Neural progenitor cell (in vitro differentiated cells): ENCODE results near the gene EXOC4. TPM values are rescaled to one million over a fixed set of nuclear protein-coding genes. Genes with fewer than 3 reads are reported as not detected.

Source experiments
- DNase-seq: peaks from one replicate; pipeline ENCODE4 v3.0.0-alpha.2; 2016; ENCODE audit warnings: low spot score
- H2AFZ ChIP-seq: fragments of 200-600 bp; sonication (generic); replicated peaks from 2 replicates; pipeline ENCODE4 v1.6.1; 2016; ENCODE audit warnings: antibody characterized with exemption
- H3F3A ChIP-seq: fragments of 200-600 bp; sonication (generic); 2 replicates; pipeline ENCODE4 v1.6.1; 2016; ENCODE audit warnings: antibody characterized with exemption, low read depth
- H3K27ac ChIP-seq: fragments of 200-600 bp; sonication (generic); 2 replicates; pipeline ENCODE4 v1.5.1; 2016; ENCODE audit warnings: mild to moderate bottlenecking
- H3K27me3 ChIP-seq: fragments of 200-600 bp; sonication (generic); 2 replicates; pipeline ENCODE4 v1.6.1; 2016; ENCODE audit warnings: mild to moderate bottlenecking, moderate library complexity
- H3K36me3 ChIP-seq: fragments of 200-600 bp; sonication (generic); 2 replicates; pipeline ENCODE4 v1.5.1; 2016
- H3K4me1 ChIP-seq: fragments of 200-600 bp; sonication (generic); 2 replicates; pipeline ENCODE4 v1.6.1; 2016; ENCODE audit warnings: mixed run types
- H3K4me2 ChIP-seq: fragments of 200-600 bp; sonication (generic); 2 replicates; pipeline ENCODE4 v1.6.1; 2016
- H3K4me3 ChIP-seq: fragments of 200-600 bp; sonication (generic); 2 replicates; pipeline ENCODE4 v1.5.1; 2016
- H3K79me2 ChIP-seq: fragments of 200-600 bp; sonication (generic); 2 replicates; pipeline ENCODE4 v1.6.1; 2016; ENCODE audit warnings: low read depth
- H3K9ac ChIP-seq: fragments of 200-600 bp; sonication (generic); 2 replicates; pipeline ENCODE4 v1.6.1; 2016
- H3K9me3 ChIP-seq: fragments of 200-600 bp; sonication (generic); 2 replicates; pipeline ENCODE4 v1.5.1; 2016; ENCODE audit warnings: low read depth
- H4K20me1 ChIP-seq: fragments of 200-600 bp; sonication (generic); 2 replicates; pipeline ENCODE4 v1.6.1; 2016; ENCODE audit warnings: low read depth
- H3K27ac Mint-ChIP-seq: 3 replicates; pipeline ENCODE4 v1.8.0; 2021; ENCODE audit warnings: mixed read lengths
- H3K27me3 Mint-ChIP-seq: 2 replicates; pipeline ENCODE4 v1.8.0; 2022; ENCODE audit warnings: low read depth, mild to moderate bottlenecking, inconsistent platforms, moderate library complexity, mixed read lengths; ENCODE audit not compliant: insufficient read depth
- H3K36me3 Mint-ChIP-seq: 3 replicates; pipeline ENCODE4 v1.8.0; 2021; ENCODE audit warnings: mixed read lengths
- H3K4me1 Mint-ChIP-seq: 3 replicates; pipeline ENCODE4 v1.8.0; 2021; ENCODE audit warnings: mixed read lengths
- H3K4me3 Mint-ChIP-seq: 3 replicates; pipeline ENCODE4 v1.8.0; 2021; ENCODE audit warnings: mild to moderate bottlenecking, moderate library complexity, mixed read lengths
- H3K9me3 Mint-ChIP-seq: 3 replicates; pipeline ENCODE4 v1.8.0; 2020; ENCODE audit warnings: mixed read lengths
- EZH2 ChIP-seq: fragments of 200-600 bp; sonication (generic); IDR thresholded peaks from 2 replicates; pipeline ENCODE4 v1.6.1; 2017; ENCODE audit warnings: antibody characterized with exemption, mild to moderate bottlenecking, moderate library complexity
- EZH2phosphoT487 ChIP-seq: fragments of 200-600 bp; sonication (generic); IDR thresholded peaks from 2 replicates; pipeline ENCODE4 v1.6.1; 2017; ENCODE audit warnings: antibody characterized with exemption
- total RNA-seq: library from RNA; depleted of rRNA; stranded (reverse); fragments of >200 nt; gene quantifications from 2 replicates; pipeline ENCODE4 v1.2.3, GENCODE V29; 2015; ENCODE audit warnings: low replicate concordance
- TF ChIP-seq, protein P1 (sequence below): fragments of 200-600 bp; sonication (generic); IDR thresholded peaks from 2 replicates; pipeline ENCODE4 v1.5.1; 2017; ENCODE audit warnings: antibody characterized with exemption, mild to moderate bottlenecking

Gene EXOC4
- total RNA-seq, 1 donor from 2014 or later = 129 TPM

DNA sequence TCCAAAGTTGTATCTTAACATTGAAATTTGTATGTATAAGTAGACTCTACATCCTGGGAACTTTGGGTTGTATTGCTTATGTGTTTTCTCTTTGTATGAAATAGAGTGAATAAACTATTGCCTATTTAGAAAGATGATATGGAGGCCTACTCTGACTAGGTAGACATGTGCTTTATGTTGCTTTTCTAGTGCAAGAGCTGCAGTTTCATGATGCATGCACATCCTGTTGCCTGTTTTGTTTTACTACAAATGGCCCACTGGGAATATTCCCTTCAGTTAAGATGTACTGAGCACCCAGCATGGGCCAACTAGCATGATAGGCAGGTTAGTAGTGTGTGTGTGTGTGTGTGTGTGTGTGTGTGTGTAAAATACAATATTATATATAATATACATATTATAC lies 592.1 kb downstream of the EXOC4 start:
- H3K27me3 Mint-ChIP-seq = no peaks in the 10 kb centered on the region
- TF ChIP-seq, protein P1, sequence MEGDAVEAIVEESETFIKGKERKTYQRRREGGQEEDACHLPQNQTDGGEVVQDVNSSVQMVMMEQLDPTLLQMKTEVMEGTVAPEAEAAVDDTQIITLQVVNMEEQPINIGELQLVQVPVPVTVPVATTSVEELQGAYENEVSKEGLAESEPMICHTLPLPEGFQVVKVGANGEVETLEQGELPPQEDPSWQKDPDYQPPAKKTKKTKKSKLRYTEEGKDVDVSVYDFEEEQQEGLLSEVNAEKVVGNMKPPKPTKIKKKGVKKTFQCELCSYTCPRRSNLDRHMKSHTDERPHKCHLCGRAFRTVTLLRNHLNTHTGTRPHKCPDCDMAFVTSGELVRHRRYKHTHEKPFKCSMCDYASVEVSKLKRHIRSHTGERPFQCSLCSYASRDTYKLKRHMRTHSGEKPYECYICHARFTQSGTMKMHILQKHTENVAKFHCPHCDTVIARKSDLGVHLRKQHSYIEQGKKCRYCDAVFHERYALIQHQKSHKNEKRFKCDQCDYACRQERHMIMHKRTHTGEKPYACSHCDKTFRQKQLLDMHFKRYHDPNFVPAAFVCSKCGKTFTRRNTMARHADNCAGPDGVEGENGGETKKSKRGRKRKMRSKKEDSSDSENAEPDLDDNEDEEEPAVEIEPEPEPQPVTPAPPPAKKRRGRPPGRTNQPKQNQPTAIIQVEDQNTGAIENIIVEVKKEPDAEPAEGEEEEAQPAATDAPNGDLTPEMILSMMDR = no peak
- TF ChIP-seq EZH2 (no peak), EZH2phosphoT487 (no peak)
- Histone ChIP-seq H3K4me2 (no peak overlapping the region), H3K4me1 (peaks cover 12% of the 10 kb centered on the region), H3K4me3 (no peak overlapping the region), H3K79me2 (no peaks in the 10 kb centered on the region), H3K27ac (no peak overlapping the region), H3K9me3 (no peaks in the 10 kb centered on the region), H3F3A (no peaks in the 10 kb centered on the region), H4K20me1 (no peaks in the 10 kb centered on the region), H2AFZ (no peak overlapping the region), H3K27me3 (no peaks in the 10 kb centered on the region), H3K36me3 (no peaks in the 10 kb centered on the region), H3K9ac (no peak overlapping the region)
- peaks cover 13% of the 10 kb centered on the region for H3K9me3 Mint-ChIP-seq
- peaks cover 17% of the 10 kb centered on the region for H3K4me1 Mint-ChIP-seq
- no peak overlapping the region for H3K4me3 Mint-ChIP-seq
- H3K36me3 Mint-ChIP-seq = peaks cover 3% of the 10 kb centered on the region
- DNase-seq = no peak
- no peak overlapping the region for H3K27ac Mint-ChIP-seq

GRCh38 chr7:133846203-133846945 lies 593.5 kb downstream of the EXOC4 start:
- no peaks in the 10 kb centered on the region for H3K9me3 ChIP-seq
- H3K4me2 ChIP-seq = no peak overlapping the region
- peaks cover 13% of the 10 kb centered on the region for H3K9me3 Mint-ChIP-seq
- peak; percentile 14 for DNase-seq
- H3K4me3 Mint-ChIP-seq = no peak overlapping the region
- H3K27me3 Mint-ChIP-seq = no peaks in the 10 kb centered on the region
- no peak overlapping the region for H2AFZ ChIP-seq
- H3K27me3 ChIP-seq = no peaks in the 10 kb centered on the region
- no peak overlapping the region for H3K27ac ChIP-seq
- peaks cover 3% of the 10 kb centered on the region for H3K36me3 Mint-ChIP-seq
- H3K4me1 ChIP-seq = peaks cover 12% of the 10 kb centered on the region
- TF ChIP-seq EZH2phosphoT487 (no peak), EZH2 (no peak)
- TF ChIP-seq, protein P1 = no peak
- no peak overlapping the region for H3K9ac ChIP-seq
- H3K4me3 ChIP-seq = no peak overlapping the region
- no peaks in the 10 kb centered on the region for H4K20me1 ChIP-seq
- H3K79me2 ChIP-seq = no peaks in the 10 kb centered on the region
- no peaks in the 10 kb centered on the region for H3K36me3 ChIP-seq
- H3F3A ChIP-seq = no peaks in the 10 kb centered on the region
- no peak overlapping the region for H3K27ac Mint-ChIP-seq
- peaks cover 11% of the 10 kb centered on the region for H3K4me1 Mint-ChIP-seq

GRCh38 chr7:133850497-133851280 lies 597.8 kb downstream of the EXOC4 start:
- no peaks in the 10 kb centered on the region for H3K36me3 ChIP-seq
- H3K27ac ChIP-seq = no peak overlapping the region
- no peak overlapping the region for H3K4me3 Mint-ChIP-seq
- TF ChIP-seq EZH2 = no peak
- TF ChIP-seq, protein P1 = no peak
- no peak for TF ChIP-seq EZH2phosphoT487
- peaks cover 7% of the 10 kb centered on the region for H3F3A ChIP-seq
- peaks cover 9% of the 10 kb centered on the region for H3K4me1 ChIP-seq
- peaks cover 2% of the 10 kb centered on the region for H3K27me3 Mint-ChIP-seq
- no peak overlapping the region for H2AFZ ChIP-seq
- H3K9me3 Mint-ChIP-seq = no peaks in the 10 kb centered on the region
- no peaks in the 10 kb centered on the region for H3K79me2 ChIP-seq
- H3K27me3 ChIP-seq = no peaks in the 10 kb centered on the region
- H3K9me3 ChIP-seq = no peaks in the 10 kb centered on the region
- no peak overlapping the region for H3K27ac Mint-ChIP-seq
- no peaks in the 10 kb centered on the region for H4K20me1 ChIP-seq
- no peaks in the 10 kb centered on the region for H3K36me3 Mint-ChIP-seq
- H3K4me3 ChIP-seq = no peak overlapping the region
- no peak overlapping the region for H3K4me2 ChIP-seq
- DNase-seq = no peak
- H3K4me1 Mint-ChIP-seq = peaks cover 15% of the 10 kb centered on the region
- no peak overlapping the region for H3K9ac ChIP-seq
